HEK293 (cell line): Measurements from ENCODE around the gene CACUL1.

Experiments
- CTCF ChIA-PET: fragments of 350-600 bp; formaldehyde crosslinking; extraction: SDS; loops from one replicate; lab custom pipeline; 2021; ENCODE audit warnings: antibody characterized with exemption; lab: Yijun Ruan, JAX
- POLR2A ChIA-PET: fragments of 300-600 bp; formaldehyde crosslinking; extraction: SDS; loops from one replicate; lab custom pipeline; 2020; ENCODE audit warnings: antibody characterized with exemption, inconsistent platforms; lab: Yijun Ruan, JAX
- H3K27ac ChIP-seq: fragments of 200-500 bp; sonication (Bioruptor generic); 2 replicates; pipeline ENCODE4 v1.5.1; 2014; ENCODE audit warnings: low read depth, low read length, control low read depth, inconsistent platforms; ENCODE audit errors: extremely low read depth
- H3K36me3 ChIP-seq, 2 experiments: fragments of 200-500 bp in 1 of 2; sonication (Bioruptor generic) in 1 of 2; 1 replicate in 1 of 2; 2 replicates in 1 of 2; pipeline ENCODE4 v1.5.1; 2014 to 2017; ENCODE audit warnings: inconsistent platforms in 2 of 2, low read length in 2 of 2; ENCODE audit not compliant: control insufficient read depth in 2 of 2, insufficient read depth in 1 of 2
- H3K4me1 ChIP-seq: fragments of 200-500 bp; sonication (Bioruptor generic); 2 replicates; pipeline ENCODE4 v1.5.1; 2014; ENCODE audit warnings: mild to moderate bottlenecking, low read length, inconsistent platforms; ENCODE audit not compliant: control insufficient read depth, insufficient read depth
- H3K4me3 ChIP-seq: 2 replicates; pipeline ENCODE4 v1.5.1; 2011; ENCODE audit warnings: low read depth, mild to moderate bottlenecking, control low read depth, low read length, moderate library complexity
- H3K9me3 ChIP-seq: fragments of 200-500 bp; sonication (Bioruptor generic); 2 replicates; pipeline ENCODE4 v1.5.1; 2014; ENCODE audit warnings: low read depth, low read length, inconsistent platforms; ENCODE audit not compliant: control insufficient read depth, insufficient read depth
- BCL11A ChIP-seq: fragments of 450-650 bp; formaldehyde crosslinking; IDR thresholded peaks from 2 replicates; pipeline ENCODE4 v1.5.1; 2016; ENCODE audit warnings: low read depth, missing biosample characterization, missing genetic modification characterization
- SP3 ChIP-seq: fragments of 450-650 bp; formaldehyde crosslinking; IDR thresholded peaks from 2 replicates; pipeline ENCODE4 v1.5.1; 2016; ENCODE audit warnings: missing biosample characterization, missing genetic modification characterization
- ZFHX2 ChIP-seq: fragments of 450-650 bp; formaldehyde crosslinking; conservative IDR thresholded peaks from 2 replicates; pipeline ENCODE4 v1.5.1; 2016; ENCODE audit warnings: missing biosample characterization, missing genetic modification characterization
- ZNF121 ChIP-seq: fragments of 450-650 bp; formaldehyde crosslinking; IDR thresholded peaks from 2 replicates; pipeline ENCODE4 v1.5.1; 2016; ENCODE audit warnings: missing biosample characterization, missing genetic modification characterization
- ZNF280D ChIP-seq: fragments of 450-650 bp; formaldehyde crosslinking; IDR thresholded peaks from 2 replicates; pipeline ENCODE4 v1.5.1; 2016; ENCODE audit warnings: missing biosample characterization, missing genetic modification characterization
- ZNF311 ChIP-seq: fragments of 450-650 bp; formaldehyde crosslinking; IDR thresholded peaks from 2 replicates; pipeline ENCODE4 v1.5.1; 2017; ENCODE audit warnings: missing biosample characterization, missing genetic modification characterization, borderline replicate concordance
- ZNF324 ChIP-seq: fragments of 450-650 bp; formaldehyde crosslinking; IDR thresholded peaks from 2 replicates; pipeline ENCODE4 v1.5.1; 2016; ENCODE audit warnings: missing biosample characterization, missing genetic modification characterization
- ZNF350 ChIP-seq: fragments of 450-650 bp; formaldehyde crosslinking; IDR thresholded peaks from 2 replicates; pipeline ENCODE4 v1.5.0; 2017; ENCODE audit warnings: missing biosample characterization, mild to moderate bottlenecking, missing genetic modification characterization
- ZNF501 ChIP-seq: fragments of 450-650 bp; formaldehyde crosslinking; IDR thresholded peaks from 2 replicates; pipeline ENCODE4 v1.5.1; 2016; ENCODE audit warnings: missing biosample characterization, missing genetic modification characterization
- ZNF518A ChIP-seq: fragments of 450-650 bp; formaldehyde crosslinking; conservative IDR thresholded peaks from 2 replicates; pipeline ENCODE4 v1.5.1; 2016; ENCODE audit warnings: low read depth, missing biosample characterization, missing genetic modification characterization
- ZNF544 ChIP-seq: fragments of 450-650 bp; formaldehyde crosslinking; IDR thresholded peaks from 2 replicates; pipeline ENCODE4 v1.5.0; 2017; ENCODE audit warnings: missing biosample characterization, missing genetic modification characterization
- TF ChIP-seq, protein P1 (sequence below): fragments of 450-650 bp; formaldehyde crosslinking; IDR thresholded peaks from 2 replicates; pipeline ENCODE4 v1.5.1; 2017; ENCODE audit warnings: missing biosample characterization, missing genetic modification characterization

CACUL1 gene

GRCh38 chr10:118751265-118751664 is 3.5 kb downstream of the CACUL1 start:
- Histone ChIP-seq H3K4me1 (peaks cover 19% of the 10 kb centered on the region), H3K36me3 (peaks cover 0 to 4% of the 10 kb centered on the region in 2 experiments; a peak in 1 of 3 replicates), H3K27ac (no peak overlapping the region), H3K9me3 (no peaks in the 10 kb centered on the region), H3K4me3 (no peak overlapping the region)
- ChIA-PET CTCF (interaction anchor here (0.7 to 1.3 kb wide), 2 partner anchors 16 to 99 kb away, joined by 3 to 4 read pairs; no protein-coding TSS in a partner anchor), POLR2A (no interaction called here)
- no peak for TF ChIP-seq ZNF324 (tag by site-specific recombination)
- no peak for TF ChIP-seq SP3 (tag by site-specific recombination)
- TF ChIP-seq ZNF350 (tag by site-specific recombination): no peak
- TF ChIP-seq ZNF311 (tag by site-specific recombination): no peak
- TF ChIP-seq ZNF280D (tag by site-specific recombination): no peak
- no peak for TF ChIP-seq ZNF544 (tag by site-specific recombination)
- TF ChIP-seq ZNF518A (tag by site-specific recombination): no peak
- no peak for TF ChIP-seq BCL11A (tag by site-specific recombination)

DNA sequence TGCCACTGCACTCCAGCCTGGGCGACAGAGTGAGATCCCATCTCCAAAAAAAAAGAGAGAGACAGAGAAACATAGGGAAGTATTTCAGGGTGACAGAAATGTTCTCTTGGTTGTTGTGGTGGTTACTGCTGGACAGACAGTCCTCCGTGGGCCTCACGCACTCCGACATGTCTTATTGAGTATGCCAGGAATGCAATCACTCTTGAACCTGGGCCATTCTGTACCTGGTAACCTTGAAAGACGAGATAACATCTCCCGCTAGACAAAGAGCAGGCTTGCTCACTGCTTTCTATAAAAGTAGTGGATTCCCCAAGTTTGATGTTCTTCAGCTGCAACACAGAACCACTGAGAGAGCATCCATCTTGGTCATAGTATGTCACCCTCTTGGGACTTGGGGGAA is 6.7 kb downstream of the CACUL1 start:
- H3K4me1 ChIP-seq: peaks cover 20% of the 10 kb centered on the region
- no peaks in the 10 kb centered on the region for H3K9me3 ChIP-seq
- no peak overlapping the region for H3K4me3 ChIP-seq
- no peak overlapping the region for H3K27ac ChIP-seq
- peaks cover 0 to 4% of the 10 kb centered on the region in 2 experiments; a peak in 2 of 3 replicates for H3K36me3 ChIP-seq
- ChIA-PET CTCF (no interaction called here), POLR2A (no interaction called here)
- 0 out of 2 replicates have a peak, but pooled peaks have one; percentile 3 for TF ChIP-seq ZNF121
- TF ChIP-seq ZNF501: no peak

- H3K36me3 ChIP-seq: peaks cover 0 to 4% of the 10 kb centered on the region in 2 experiments; a peak in 2 of 3 replicates
- ChIA-PET POLR2A (interaction anchor here (0.7 to 1.3 kb wide), 2 partner anchors 8 to 109 kb away, joined by 4 to 6 read pairs; partner anchors contain the start of gene CACUL1), CTCF (interaction anchor here (0.6 to 1.1 kb wide), 5 partner anchors 24 to 1014 kb away, joined by 3 to 7 read pairs (median 4); no protein-coding TSS in a partner anchor)
- peaks cover 20% of the 10 kb centered on the region for H3K4me1 ChIP-seq
- TF ChIP-seq, protein P1, sequence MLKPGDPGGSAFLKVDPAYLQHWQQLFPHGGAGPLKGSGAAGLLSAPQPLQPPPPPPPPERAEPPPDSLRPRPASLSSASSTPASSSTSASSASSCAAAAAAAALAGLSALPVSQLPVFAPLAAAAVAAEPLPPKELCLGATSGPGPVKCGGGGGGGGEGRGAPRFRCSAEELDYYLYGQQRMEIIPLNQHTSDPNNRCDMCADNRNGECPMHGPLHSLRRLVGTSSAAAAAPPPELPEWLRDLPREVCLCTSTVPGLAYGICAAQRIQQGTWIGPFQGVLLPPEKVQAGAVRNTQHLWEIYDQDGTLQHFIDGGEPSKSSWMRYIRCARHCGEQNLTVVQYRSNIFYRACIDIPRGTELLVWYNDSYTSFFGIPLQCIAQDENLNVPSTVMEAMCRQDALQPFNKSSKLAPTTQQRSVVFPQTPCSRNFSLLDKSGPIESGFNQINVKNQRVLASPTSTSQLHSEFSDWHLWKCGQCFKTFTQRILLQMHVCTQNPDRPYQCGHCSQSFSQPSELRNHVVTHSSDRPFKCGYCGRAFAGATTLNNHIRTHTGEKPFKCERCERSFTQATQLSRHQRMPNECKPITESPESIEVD: peak; percentile 42
- no peak for TF ChIP-seq ZFHX2 (tag by site-specific recombination)
- H3K9me3 ChIP-seq: no peaks in the 10 kb centered on the region
- H3K4me3 ChIP-seq: no peak overlapping the region
- H3K27ac ChIP-seq: no peak overlapping the region
These were observed 8.5 kb downstream of the CACUL1 start for GRCh38 chr10:118746246-118746645.
